Measurements from ENCODE around the gene PNMA1. TPM values are rescaled to one million over a fixed set of nuclear protein-coding genes. Genes with fewer than 3 reads are reported as not detected.

Gene PNMA1
- total and polyA plus RNA-seq, 2 donors (not counting 1 experiment from before 2014, with no cell fraction given), result 9.5 to 31.6 TPM

DNA sequence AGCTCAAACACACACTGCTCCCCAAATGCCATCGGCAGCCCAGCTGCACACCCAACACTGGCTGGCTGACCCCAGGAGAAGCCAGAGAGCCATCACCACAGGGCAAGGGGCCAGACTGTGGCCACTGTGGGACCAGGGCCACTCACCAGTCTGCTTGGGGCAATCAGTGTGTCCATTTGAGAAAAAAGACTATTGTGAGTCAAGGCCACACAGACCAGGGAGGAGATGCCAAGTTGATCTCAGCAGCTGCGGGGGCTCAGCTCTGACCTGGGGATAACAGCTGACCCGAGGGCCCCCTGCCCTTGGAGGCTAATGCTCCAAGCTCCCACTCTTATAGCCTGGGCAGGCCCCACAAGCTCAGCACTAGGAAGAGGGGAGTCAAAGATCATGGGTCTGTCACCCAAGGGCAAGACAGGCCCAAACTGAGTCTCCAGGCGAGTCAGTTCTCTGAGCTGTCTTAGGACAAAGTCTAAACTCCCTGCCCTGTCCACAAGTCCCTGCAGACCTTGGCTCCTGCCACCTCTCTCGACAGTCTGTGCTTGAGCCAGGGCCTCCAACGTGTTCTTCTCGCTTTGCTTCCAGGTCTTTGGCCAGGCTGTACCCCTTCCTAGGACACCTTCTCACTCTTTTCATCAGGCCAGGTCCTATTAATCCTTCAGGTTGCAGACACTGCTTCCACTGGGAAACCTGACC, 30.1 kb upstream of the PNMA1 start:
- CTCF ChIA-PET, result interaction anchor here (0.7 to 17.2 kb wide), 6 partner anchors 12 to 80 kb away, joined by 4 to 184 read pairs (median 64); a partner anchor contains a TSS

More for the DNA sequence above, 30.1 kb upstream of the PNMA1 start:
- POLR2A ChIA-PET, result interaction anchor here (0.6 to 2.1 kb wide), 5 partner anchors 10 to 70 kb away, joined by 3 to 10 read pairs (median 4); no protein-coding TSS in a partner anchor
- Mint-ChIP-seq H3K4me3 (peak overlapping the region; percentile 94), H3K27ac (peak overlapping the region; percentile 99), H3K27me3 (no peaks in the 10 kb centered on the region), H3K9me3 (ENCODE audit: insufficient read depth) (no peaks in the 10 kb centered on the region), H3K4me1 (peaks cover 96% of the 10 kb centered on the region)
- 37% methylated on average over 7 of the region's 7 CpGs for WGBS (ENCODE audit: insufficient coverage)
- peaks cover 0 to 26% of the 10 kb centered on the region in 2 experiments for H3K36me3 ChIP-seq (replicated peaks in 1 of 2; ENCODE audit: control extremely low read depth in 1 of 2, control insufficient read depth in 1 of 2, extremely low read depth in 1 of 2, insufficient read depth in 2 of 2, low read length in 1 of 2)
- peaks cover 100% of the 10 kb centered on the region for H4K20me1 ChIP-seq (ENCODE audit: control insufficient read depth, insufficient read depth, low read length, poor library complexity, severe bottlenecking)
- H3K27ac ChIP-seq (ENCODE audit: low read length in 2 of 2), result peak overlapping the region; percentile 61 to 81
- intact Hi-C loops (cut with micrococcal nuclease), result loop anchor here (1.0 kb wide), 1 partner anchor 10 kb away; no protein-coding TSS in a partner anchor
- no peaks in the 10 kb centered on the region for H3K27me3 ChIP-seq (replicated peaks in 1 of 4; ENCODE audit: control extremely low read depth in 1 of 4, control insufficient read depth in 3 of 4, insufficient read depth in 4 of 4, low read length in 3 of 4)
- ATAC-seq (ENCODE audit: low read depth), result no peak
- peaks cover 92 to 99% of the 10 kb centered on the region in 2 donors for H3K4me1 ChIP-seq (ENCODE audit: control insufficient read depth in 2 of 2, insufficient read depth in 2 of 2, low read length in 2 of 2)
- no peak for DNase-seq
- no peak for TF ChIP-seq EZH2 (IDR thresholded peaks at IDR 0.05; ENCODE audit: borderline replicate concordance, insufficient read depth, low read depth, low read length, poor library complexity, severe bottlenecking)
- TF ChIP-seq, protein P1, sequence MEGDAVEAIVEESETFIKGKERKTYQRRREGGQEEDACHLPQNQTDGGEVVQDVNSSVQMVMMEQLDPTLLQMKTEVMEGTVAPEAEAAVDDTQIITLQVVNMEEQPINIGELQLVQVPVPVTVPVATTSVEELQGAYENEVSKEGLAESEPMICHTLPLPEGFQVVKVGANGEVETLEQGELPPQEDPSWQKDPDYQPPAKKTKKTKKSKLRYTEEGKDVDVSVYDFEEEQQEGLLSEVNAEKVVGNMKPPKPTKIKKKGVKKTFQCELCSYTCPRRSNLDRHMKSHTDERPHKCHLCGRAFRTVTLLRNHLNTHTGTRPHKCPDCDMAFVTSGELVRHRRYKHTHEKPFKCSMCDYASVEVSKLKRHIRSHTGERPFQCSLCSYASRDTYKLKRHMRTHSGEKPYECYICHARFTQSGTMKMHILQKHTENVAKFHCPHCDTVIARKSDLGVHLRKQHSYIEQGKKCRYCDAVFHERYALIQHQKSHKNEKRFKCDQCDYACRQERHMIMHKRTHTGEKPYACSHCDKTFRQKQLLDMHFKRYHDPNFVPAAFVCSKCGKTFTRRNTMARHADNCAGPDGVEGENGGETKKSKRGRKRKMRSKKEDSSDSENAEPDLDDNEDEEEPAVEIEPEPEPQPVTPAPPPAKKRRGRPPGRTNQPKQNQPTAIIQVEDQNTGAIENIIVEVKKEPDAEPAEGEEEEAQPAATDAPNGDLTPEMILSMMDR (IDR thresholded peaks at IDR 0.05), result no peak
- no peaks in the 10 kb centered on the region for H3K9me3 ChIP-seq (ENCODE audit: control extremely low read depth in 1 of 3, control insufficient read depth in 2 of 3, insufficient read depth in 1 of 3, low read length in 2 of 3)
- H3K4me2 ChIP-seq (replicated peaks; ENCODE audit: low read depth, low read length, poor library complexity, severe bottlenecking), result peak overlapping the region; percentile 76
- no peak overlapping the region for H2AFZ ChIP-seq (ENCODE audit: insufficient read depth, low read depth, low read length, poor library complexity, severe bottlenecking)
- H3K79me2 ChIP-seq (ENCODE audit: control insufficient read depth, insufficient read depth, low read length), result peaks cover 100% of the 10 kb centered on the region
- peak overlapping the region in 4 of 5 experiments; percentile 12 to 40 (median 28) for H3K4me3 ChIP-seq (ENCODE audit: control extremely low read depth in 1 of 5, extremely low read depth in 1 of 5, insufficient read depth in 1 of 5, low read depth in 2 of 5, low read length in 4 of 5)
- peak overlapping the region; percentile 55 for H3K9ac ChIP-seq (ENCODE audit: low read length)
